GM23248 (cell line): ENCODE data around the gene SYT6. TPM values are rescaled to one million over a fixed set of nuclear protein-coding genes. Genes with fewer than 3 reads are reported as not detected.

Experiments used
- DNase-seq: peaks from one replicate; pipeline ENCODE4 v3.0.0-alpha.2; 2015
- H2AFZ ChIP-seq: fragments of 200-600 bp; sonication (generic); 2 replicates; pipeline ENCODE4 v1.6.1; 2016; ENCODE audit warnings: antibody characterized with exemption
- H3F3A ChIP-seq: fragments of 200-600 bp; sonication (generic); 2 replicates; pipeline ENCODE4 v1.6.1; 2016; ENCODE audit warnings: mild to moderate bottlenecking, antibody characterized with exemption, mixed run types; ENCODE audit not compliant: insufficient read depth
- H3K27ac ChIP-seq: fragments of 200-600 bp; sonication (generic); 2 replicates; pipeline ENCODE4 v1.5.1; 2016; ENCODE audit warnings: mild to moderate bottlenecking
- H3K27me3 ChIP-seq: fragments of 200-600 bp; sonication (generic); replicated peaks from 2 replicates; pipeline ENCODE4 v1.6.1; 2016; ENCODE audit warnings: mild to moderate bottlenecking; ENCODE audit not compliant: insufficient read depth
- H3K36me3 ChIP-seq: fragments of 200-600 bp; sonication (generic); 2 replicates; pipeline ENCODE4 v1.6.1; 2016; ENCODE audit warnings: low read depth, mild to moderate bottlenecking
- H3K4me1 ChIP-seq: fragments of 200-600 bp; sonication (generic); 2 replicates; pipeline ENCODE4 v1.6.1; 2016; ENCODE audit warnings: mild to moderate bottlenecking; ENCODE audit not compliant: insufficient read depth
- H3K4me2 ChIP-seq: fragments of 200-600 bp; sonication (generic); one replicate; pipeline ENCODE4 v1.6.1; 2016; ENCODE audit warnings: mild to moderate bottlenecking; ENCODE audit not compliant: unreplicated experiment
- H3K4me3 ChIP-seq: fragments of 200-600 bp; sonication (generic); 2 replicates; pipeline ENCODE4 v1.5.1; 2016; ENCODE audit warnings: mild to moderate bottlenecking
- H3K79me2 ChIP-seq: fragments of 200-600 bp; sonication (generic); 2 replicates; pipeline ENCODE4 v1.6.1; 2016; ENCODE audit warnings: mild to moderate bottlenecking; ENCODE audit not compliant: insufficient read depth
- H3K9ac ChIP-seq: fragments of 200-600 bp; sonication (generic); 2 replicates; pipeline ENCODE4 v1.6.1; 2016; ENCODE audit warnings: mild to moderate bottlenecking
- H3K9me2 ChIP-seq: fragments of 200-600 bp; sonication (generic); 2 replicates; pipeline ENCODE4 v1.6.1; 2016; ENCODE audit warnings: mixed run types, mild to moderate bottlenecking, moderate library complexity; ENCODE audit not compliant: insufficient read depth
- H3K9me3 ChIP-seq: fragments of 200-600 bp; sonication (generic); one replicate; pipeline ENCODE4 v1.6.1; 2017; ENCODE audit warnings: low read depth
- H4K20me1 ChIP-seq: fragments of 200-600 bp; sonication (generic); 2 replicates; pipeline ENCODE4 v1.6.0; 2016; ENCODE audit not compliant: insufficient read depth
- EZH2 ChIP-seq: fragments of 200-600 bp; sonication (generic); IDR thresholded peaks from 2 replicates; pipeline ENCODE4 v1.6.1; 2018; ENCODE audit warnings: antibody characterized with exemption, mild to moderate bottlenecking; ENCODE audit not compliant: insufficient read depth, poor library complexity, severe bottlenecking
- EZH2phosphoT487 ChIP-seq: fragments of 200-600 bp; sonication (generic); IDR thresholded peaks from 2 replicates; pipeline ENCODE4 v1.6.1; 2018; ENCODE audit warnings: antibody characterized with exemption, moderate library complexity, mild to moderate bottlenecking, low read depth; ENCODE audit not compliant: insufficient read depth
- WGBS, 2 experiments: methylation state at CpG; one replicate each; pipeline ENCODE4 v1.1.6; 2015 to 2017; ENCODE audit warnings: low lambda C conversion rate in 2 of 2, low coverage in 1 of 2; ENCODE audit errors: missing lambda C conversion rate in 2 of 2; 5-methylcytosine and 5-hydroxymethylcytosine counted together
- in situ Hi-C: fragments of 300-500 bp; cut with MboI; formaldehyde crosslinking; loops from 2 replicates; pipeline ENCODE4 v1.15.0; 2020
- polyA plus RNA-seq: library from polyadenylated mRNA; unstranded; fragments of >200 nt; fragmentation: Nextera tagmentation; extraction: Ambion mirVana; gene quantifications from 2 replicates; pipeline ENCODE4 v1.2.1, GENCODE V29; 2016
- total RNA-seq: library from RNA; depleted of rRNA; stranded (reverse); fragments of >200 nt; shearing (Covaris generic); gene quantifications from 2 replicates; pipeline ENCODE4 v1.2.3, GENCODE V29; 2014

Gene SYT6
- total and polyA plus RNA-seq, 2 experiments from 2014 or later: not detected

- no peaks in the 10 kb centered on the region for H3K79me2 ChIP-seq
- WGBS, 2 experiments: 64 to 72% methylated on average over 4 of the region's 4 CpGs
- in situ Hi-C loops: no loop called here
- H2AFZ ChIP-seq: no peak overlapping the region
- H3K9me2 ChIP-seq: no peaks in the 10 kb centered on the region
- H3K9me3 ChIP-seq: no peaks in the 10 kb centered on the region
- no peak overlapping the region for H3K9ac ChIP-seq
- H3K4me3 ChIP-seq: no peak overlapping the region
- H3K4me1 ChIP-seq: no peaks in the 10 kb centered on the region
- no peaks in the 10 kb centered on the region for H4K20me1 ChIP-seq
- no peak for TF ChIP-seq EZH2phosphoT487
- TF ChIP-seq EZH2: no peak
- H3K36me3 ChIP-seq: no peaks in the 10 kb centered on the region
- no peak for DNase-seq
- no peak overlapping the region for H3K27ac ChIP-seq
- H3F3A ChIP-seq: no peaks in the 10 kb centered on the region
- no peak overlapping the region for H3K4me2 ChIP-seq
- peaks cover 26% of the 10 kb centered on the region; the same call in 1 of the 2 replicates for H3K27me3 ChIP-seq
These were observed 27.7 kb upstream of the SYT6 start for GRCh38 chr1:114181356-114181755.

DNA sequence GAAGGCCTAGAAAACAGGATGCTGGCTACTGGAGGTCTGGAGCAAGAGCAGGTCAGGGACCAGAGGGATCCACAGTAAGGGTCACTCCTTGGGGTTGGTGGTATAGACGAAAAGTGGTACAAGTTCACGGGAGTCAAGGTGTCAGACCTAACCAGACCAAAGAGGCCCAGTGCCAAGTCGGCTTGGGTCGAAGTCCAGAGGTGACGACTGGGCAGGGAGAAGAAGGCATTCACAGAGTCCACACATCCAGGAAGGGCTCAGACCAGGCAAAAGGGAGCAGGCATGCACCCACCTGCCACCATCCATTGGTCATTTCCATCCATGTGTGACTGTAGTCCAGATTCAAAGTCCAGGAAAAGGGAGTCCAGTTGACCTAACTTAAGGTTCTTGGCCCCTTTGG lies 27.1 kb upstream of the SYT6 start:
- H2AFZ ChIP-seq: no peak overlapping the region
- 54 to 56% methylated on average over 5 of the region's 5 CpGs for WGBS, 2 experiments
- H3K27me3 ChIP-seq: peaks cover 29% of the 10 kb centered on the region; the same call in 1 of the 2 replicates
- no peaks in the 10 kb centered on the region for H3F3A ChIP-seq
- H3K27ac ChIP-seq: no peak overlapping the region
- H3K9me3 ChIP-seq: no peaks in the 10 kb centered on the region
- H3K4me2 ChIP-seq: no peak overlapping the region
- DNase-seq: no peak
- no peaks in the 10 kb centered on the region for H3K9me2 ChIP-seq
- no peaks in the 10 kb centered on the region for H3K4me1 ChIP-seq
- H3K4me3 ChIP-seq: no peak overlapping the region
- no peaks in the 10 kb centered on the region for H4K20me1 ChIP-seq
- H3K9ac ChIP-seq: no peak overlapping the region
- no peaks in the 10 kb centered on the region for H3K79me2 ChIP-seq
- no peaks in the 10 kb centered on the region for H3K36me3 ChIP-seq
- in situ Hi-C loops: no loop called here
- TF ChIP-seq EZH2 (no peak), EZH2phosphoT487 (no peak)

- TF ChIP-seq EZH2phosphoT487 (no peak), EZH2 (no peak)
- Histone ChIP-seq H4K20me1 (no peaks in the 10 kb centered on the region), H3K4me1 (no peaks in the 10 kb centered on the region), H3F3A (no peaks in the 10 kb centered on the region), H3K27me3 (peaks cover 37% of the 10 kb centered on the region; the same call in 1 of the 2 replicates), H3K4me2 (no peak overlapping the region), H3K9me2 (no peaks in the 10 kb centered on the region), H3K9me3 (no peaks in the 10 kb centered on the region), H3K9ac (no peak overlapping the region), H2AFZ (no peak overlapping the region), H3K27ac (no peak overlapping the region), H3K36me3 (no peaks in the 10 kb centered on the region), H3K79me2 (no peaks in the 10 kb centered on the region), H3K4me3 (no peak overlapping the region)
- 7 to 14% methylated on average over 2 of the region's 2 CpGs for WGBS, 2 experiments
- in situ Hi-C loops: no loop called here
- no peak for DNase-seq
These were observed 25.3 kb upstream of the SYT6 start for GRCh38 chr1:114178936-114179335.

- in situ Hi-C loops: no loop called here
- Histone ChIP-seq H3K4me2 (no peak overlapping the region), H3F3A (no peaks in the 10 kb centered on the region), H4K20me1 (no peaks in the 10 kb centered on the region), H3K36me3 (no peaks in the 10 kb centered on the region), H3K9me2 (no peaks in the 10 kb centered on the region), H3K79me2 (no peaks in the 10 kb centered on the region), H3K4me1 (no peaks in the 10 kb centered on the region), H3K9me3 (no peaks in the 10 kb centered on the region), H3K9ac (no peak overlapping the region), H3K27me3 (peaks cover 37% of the 10 kb centered on the region; the same call in 1 of the 2 replicates), H2AFZ (no peak overlapping the region), H3K4me3 (no peak overlapping the region), H3K27ac (no peak overlapping the region)
- DNase-seq: no peak
- TF ChIP-seq EZH2phosphoT487: no peak
- TF ChIP-seq EZH2: no peak
These were observed 23.6 kb upstream of the SYT6 start for GRCh38 chr1:114177282-114177681.

DNA sequence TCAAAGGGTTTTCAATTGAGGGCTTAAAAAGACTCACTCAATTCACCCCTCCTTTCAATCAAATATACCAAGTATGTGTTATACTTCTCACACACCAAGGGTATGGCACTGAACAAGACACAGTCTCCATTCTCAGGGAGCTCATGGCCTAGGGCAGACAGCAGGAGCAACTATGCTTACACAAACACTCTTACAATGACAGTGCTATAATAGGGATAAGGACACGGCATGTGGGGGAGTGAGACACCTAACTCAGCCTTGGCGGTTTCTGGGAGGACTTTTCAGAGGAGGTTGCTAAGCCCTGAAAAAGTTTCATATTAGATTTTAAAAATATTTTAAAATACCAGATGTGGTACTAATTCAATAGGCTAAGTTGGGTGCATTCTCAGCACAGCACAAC lies 22.7 kb upstream of the SYT6 start:
- in situ Hi-C loops: no loop called here
- Histone ChIP-seq H3K9me2 (no peaks in the 10 kb centered on the region), H3K79me2 (no peaks in the 10 kb centered on the region), H2AFZ (no peak overlapping the region), H3K36me3 (no peaks in the 10 kb centered on the region), H3K9ac (no peak overlapping the region), H3K27me3 (peaks cover 30% of the 10 kb centered on the region; the same call in 1 of the 2 replicates), H3K27ac (no peak overlapping the region), H3K4me3 (no peak overlapping the region), H3F3A (no peaks in the 10 kb centered on the region), H4K20me1 (no peaks in the 10 kb centered on the region), H3K4me2 (no peak overlapping the region), H3K4me1 (no peaks in the 10 kb centered on the region), H3K9me3 (no peaks in the 10 kb centered on the region)
- TF ChIP-seq EZH2 (no peak), EZH2phosphoT487 (no peak)
- DNase-seq: no peak
- WGBS, 2 experiments: 82 to 85% methylated on average over 2 of the region's 2 CpGs
